ENCODE results near the gene RPL10. TPM values are rescaled to one million over a fixed set of nuclear protein-coding genes. Genes with fewer than 3 reads are reported as not detected.

RPL10 gene
- polyA plus RNA-seq, 1 donor (not counting 4 experiments of a cell fraction or from before 2014, with no cell fraction given) = 2,926 TPM

- Histone ChIP-seq H4K20me1 (ENCODE audit: control insufficient read depth, extremely low read depth, insufficient read depth, low read length) (peaks cover 5% of the 10 kb centered on the region), H3K4me3 (ENCODE audit: control insufficient read depth in 2 of 3, extremely low read depth in 1 of 3, insufficient read depth in 2 of 3, low read depth in 1 of 3, low read length in 3 of 3) (no peak overlapping the region), H3K9me1 (ENCODE audit: control insufficient read depth, extremely low read depth, insufficient read depth, low read length) (no peaks in the 10 kb centered on the region), H3K27ac (ENCODE audit: control insufficient read depth, insufficient read depth, low read length) (no peak overlapping the region), H3K79me2 (ENCODE audit: control insufficient read depth, insufficient read depth, low read length) (peaks cover 26% of the 10 kb centered on the region), H3K9ac (ENCODE audit: control insufficient read depth, extremely low read depth, insufficient read depth, low read length) (no peak overlapping the region), H3K4me2 (ENCODE audit: control insufficient read depth, extremely low read depth, insufficient read depth, low read depth, low read length) (no peak overlapping the region), H2AFZ (ENCODE audit: control insufficient read depth, low read length) (no peak overlapping the region), H3K27me3 (ENCODE audit: control insufficient read depth, extremely low read depth, insufficient read depth, low read length) (no peaks in the 10 kb centered on the region), H3K9me3 (ENCODE audit: control insufficient read depth, low read depth, low read length) (peaks cover 4% of the 10 kb centered on the region), H3K36me3 (ENCODE audit: control insufficient read depth in 2 of 2, extremely low read depth in 1 of 2, insufficient read depth in 2 of 2, low read length in 2 of 2) (peaks cover 5 to 11% of the 10 kb centered on the region in 2 experiments), H3K4me1 (ENCODE audit: control insufficient read depth, extremely low read depth, insufficient read depth, low read length) (peaks cover 7% of the 10 kb centered on the region)
- DNase-seq (ENCODE audit: low read depth, low spot score) (no peak), FAIRE-seq (no peak)
- dilution Hi-C loops (cut with MboI; ENCODE audit: extremely low pct_ligation_motif_present, low sequenced_read_pairs) = no loop called here
- TF ChIP-seq, protein P1, sequence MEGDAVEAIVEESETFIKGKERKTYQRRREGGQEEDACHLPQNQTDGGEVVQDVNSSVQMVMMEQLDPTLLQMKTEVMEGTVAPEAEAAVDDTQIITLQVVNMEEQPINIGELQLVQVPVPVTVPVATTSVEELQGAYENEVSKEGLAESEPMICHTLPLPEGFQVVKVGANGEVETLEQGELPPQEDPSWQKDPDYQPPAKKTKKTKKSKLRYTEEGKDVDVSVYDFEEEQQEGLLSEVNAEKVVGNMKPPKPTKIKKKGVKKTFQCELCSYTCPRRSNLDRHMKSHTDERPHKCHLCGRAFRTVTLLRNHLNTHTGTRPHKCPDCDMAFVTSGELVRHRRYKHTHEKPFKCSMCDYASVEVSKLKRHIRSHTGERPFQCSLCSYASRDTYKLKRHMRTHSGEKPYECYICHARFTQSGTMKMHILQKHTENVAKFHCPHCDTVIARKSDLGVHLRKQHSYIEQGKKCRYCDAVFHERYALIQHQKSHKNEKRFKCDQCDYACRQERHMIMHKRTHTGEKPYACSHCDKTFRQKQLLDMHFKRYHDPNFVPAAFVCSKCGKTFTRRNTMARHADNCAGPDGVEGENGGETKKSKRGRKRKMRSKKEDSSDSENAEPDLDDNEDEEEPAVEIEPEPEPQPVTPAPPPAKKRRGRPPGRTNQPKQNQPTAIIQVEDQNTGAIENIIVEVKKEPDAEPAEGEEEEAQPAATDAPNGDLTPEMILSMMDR (optimal IDR thresholded peaks at IDR 0.05 in 1 of 3, IDR thresholded peaks at IDR 0.05 in 1 of 3, conservative IDR thresholded peaks at IDR 0.05 in 1 of 3; ENCODE audit: extremely low read depth in 1 of 3, insufficient read depth in 2 of 3, low read length in 3 of 3) = no peak
- TF ChIP-seq EZH2 (IDR thresholded peaks at IDR 0.05; ENCODE audit: low read length) = no peak
Observed at GRCh38 chrX:154434394-154435168, 36.4 kb downstream of the RPL10 start.

GRCh38 chrX:154435171-154435733 lies 37.1 kb downstream of the RPL10 start:
- H3K9me1 ChIP-seq (ENCODE audit: control insufficient read depth, extremely low read depth, insufficient read depth, low read length) = no peaks in the 10 kb centered on the region
- H4K20me1 ChIP-seq (ENCODE audit: control insufficient read depth, extremely low read depth, insufficient read depth, low read length) = peaks cover 5% of the 10 kb centered on the region
- H3K27ac ChIP-seq (ENCODE audit: control insufficient read depth, insufficient read depth, low read length) = no peak overlapping the region
- H3K27me3 ChIP-seq (ENCODE audit: control insufficient read depth, extremely low read depth, insufficient read depth, low read length) = no peaks in the 10 kb centered on the region
- dilution Hi-C loops (cut with MboI; ENCODE audit: extremely low pct_ligation_motif_present, low sequenced_read_pairs) = no loop called here
- TF ChIP-seq, protein P1 (optimal IDR thresholded peaks at IDR 0.05 in 1 of 3, IDR thresholded peaks at IDR 0.05 in 1 of 3, conservative IDR thresholded peaks at IDR 0.05 in 1 of 3; ENCODE audit: extremely low read depth in 1 of 3, insufficient read depth in 2 of 3, low read length in 3 of 3) = no peak
- TF ChIP-seq EZH2 (IDR thresholded peaks at IDR 0.05; ENCODE audit: low read length) = no peak
- H3K9me3 ChIP-seq (ENCODE audit: control insufficient read depth, low read depth, low read length) = peaks cover 4% of the 10 kb centered on the region
- peaks cover 5 to 11% of the 10 kb centered on the region in 2 experiments for H3K36me3 ChIP-seq (ENCODE audit: control insufficient read depth in 2 of 2, extremely low read depth in 1 of 2, insufficient read depth in 2 of 2, low read length in 2 of 2)
- DNase-seq (ENCODE audit: low read depth, low spot score) (no peak), FAIRE-seq (no peak)
- H3K79me2 ChIP-seq (ENCODE audit: control insufficient read depth, insufficient read depth, low read length) = peaks cover 25% of the 10 kb centered on the region
- H3K4me1 ChIP-seq (ENCODE audit: control insufficient read depth, extremely low read depth, insufficient read depth, low read length) = peaks cover 6% of the 10 kb centered on the region
- H3K4me3 ChIP-seq (ENCODE audit: control insufficient read depth in 2 of 3, extremely low read depth in 1 of 3, insufficient read depth in 2 of 3, low read depth in 1 of 3, low read length in 3 of 3) = no peak overlapping the region
- no peak overlapping the region for H3K4me2 ChIP-seq (ENCODE audit: control insufficient read depth, extremely low read depth, insufficient read depth, low read depth, low read length)
- H3K9ac ChIP-seq (ENCODE audit: control insufficient read depth, extremely low read depth, insufficient read depth, low read length) = no peak overlapping the region
- no peak overlapping the region for H2AFZ ChIP-seq (ENCODE audit: control insufficient read depth, low read length)

All from keratinocyte (primary cell).